ENCODE results near the gene OOSP1. TPM values are rescaled to one million over a fixed set of nuclear protein-coding genes. Genes with fewer than 3 reads are reported as not detected.
"Not testable (repeated sequence)": the region's sequence is repeated elsewhere in the genome, so short reads cannot be mapped to it uniquely, and the experiment has no call there.

Gene OOSP1
- total RNA-seq, 1 experiment from 2014 or later = not detected

DNA sequence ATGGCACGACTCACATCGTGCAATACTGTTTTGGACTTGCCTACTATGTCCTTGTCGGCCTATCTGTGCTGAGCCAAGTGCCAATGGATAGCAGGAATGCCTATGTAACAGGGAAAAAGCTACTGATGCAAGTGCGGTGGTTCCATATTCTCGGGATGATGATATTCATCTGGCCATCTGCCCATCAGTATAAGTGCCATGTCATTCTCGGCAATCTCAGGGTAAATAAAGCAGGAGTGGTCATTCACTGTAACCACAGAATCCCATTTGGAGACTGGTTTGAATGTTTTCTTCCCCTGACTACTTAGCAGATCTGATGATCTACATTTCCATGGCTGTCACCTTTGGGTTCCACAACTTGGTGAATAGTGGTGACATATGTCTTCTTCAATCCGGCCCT lies 39.6 kb upstream of the OOSP1 start:
- Mint-ChIP-seq H3K4me1 (ENCODE audit: low read depth, unreplicated experiment) (no peaks in the 10 kb centered on the region), H3K9me3 (ENCODE audit: low read depth, unreplicated experiment) (peaks cover 4% of the 10 kb centered on the region), H3K4me3 (ENCODE audit: low read depth, unreplicated experiment) (no peak overlapping the region), H3K27me3 (ENCODE audit: unreplicated experiment) (no peaks in the 10 kb centered on the region), H3K27ac (ENCODE audit: unreplicated experiment) (no peak overlapping the region), H3K36me3 (ENCODE audit: insufficient read depth, unreplicated experiment) (no peaks in the 10 kb centered on the region)
- intact Hi-C loops (cut with micrococcal nuclease; ENCODE audit: unreplicated experiment) = no loop called here
- no TSS peak for BruUV-seq (replicated peaks)
- CTCF ChIA-PET = no interaction called here
- no peak for DNase-seq
- TF ChIP-seq, protein P1, sequence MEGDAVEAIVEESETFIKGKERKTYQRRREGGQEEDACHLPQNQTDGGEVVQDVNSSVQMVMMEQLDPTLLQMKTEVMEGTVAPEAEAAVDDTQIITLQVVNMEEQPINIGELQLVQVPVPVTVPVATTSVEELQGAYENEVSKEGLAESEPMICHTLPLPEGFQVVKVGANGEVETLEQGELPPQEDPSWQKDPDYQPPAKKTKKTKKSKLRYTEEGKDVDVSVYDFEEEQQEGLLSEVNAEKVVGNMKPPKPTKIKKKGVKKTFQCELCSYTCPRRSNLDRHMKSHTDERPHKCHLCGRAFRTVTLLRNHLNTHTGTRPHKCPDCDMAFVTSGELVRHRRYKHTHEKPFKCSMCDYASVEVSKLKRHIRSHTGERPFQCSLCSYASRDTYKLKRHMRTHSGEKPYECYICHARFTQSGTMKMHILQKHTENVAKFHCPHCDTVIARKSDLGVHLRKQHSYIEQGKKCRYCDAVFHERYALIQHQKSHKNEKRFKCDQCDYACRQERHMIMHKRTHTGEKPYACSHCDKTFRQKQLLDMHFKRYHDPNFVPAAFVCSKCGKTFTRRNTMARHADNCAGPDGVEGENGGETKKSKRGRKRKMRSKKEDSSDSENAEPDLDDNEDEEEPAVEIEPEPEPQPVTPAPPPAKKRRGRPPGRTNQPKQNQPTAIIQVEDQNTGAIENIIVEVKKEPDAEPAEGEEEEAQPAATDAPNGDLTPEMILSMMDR (IDR thresholded peaks at IDR 0.05; ENCODE audit: unreplicated experiment) = no peak

DNA sequence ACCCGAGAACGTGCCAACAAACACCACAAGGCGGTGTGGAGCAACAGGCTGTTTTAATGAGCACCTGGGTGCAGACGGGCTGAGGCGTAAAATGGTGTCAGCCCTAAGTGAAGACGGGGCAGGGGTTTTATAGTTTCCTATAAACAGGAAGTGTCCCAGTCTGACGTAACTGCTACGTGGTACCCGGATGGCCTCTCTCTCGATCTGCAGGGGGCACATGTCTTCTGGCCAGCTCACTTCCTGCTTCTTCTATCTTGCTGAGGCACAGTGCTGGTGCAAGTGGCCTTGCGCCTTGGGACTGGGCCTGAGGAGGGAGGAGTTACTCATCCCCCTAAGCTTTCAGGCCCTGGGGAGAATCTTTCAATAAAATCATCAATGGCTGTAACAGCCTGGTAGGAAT lies 38.7 kb upstream of the OOSP1 start:
- no TSS peak for BruUV-seq (replicated peaks)

DNA sequence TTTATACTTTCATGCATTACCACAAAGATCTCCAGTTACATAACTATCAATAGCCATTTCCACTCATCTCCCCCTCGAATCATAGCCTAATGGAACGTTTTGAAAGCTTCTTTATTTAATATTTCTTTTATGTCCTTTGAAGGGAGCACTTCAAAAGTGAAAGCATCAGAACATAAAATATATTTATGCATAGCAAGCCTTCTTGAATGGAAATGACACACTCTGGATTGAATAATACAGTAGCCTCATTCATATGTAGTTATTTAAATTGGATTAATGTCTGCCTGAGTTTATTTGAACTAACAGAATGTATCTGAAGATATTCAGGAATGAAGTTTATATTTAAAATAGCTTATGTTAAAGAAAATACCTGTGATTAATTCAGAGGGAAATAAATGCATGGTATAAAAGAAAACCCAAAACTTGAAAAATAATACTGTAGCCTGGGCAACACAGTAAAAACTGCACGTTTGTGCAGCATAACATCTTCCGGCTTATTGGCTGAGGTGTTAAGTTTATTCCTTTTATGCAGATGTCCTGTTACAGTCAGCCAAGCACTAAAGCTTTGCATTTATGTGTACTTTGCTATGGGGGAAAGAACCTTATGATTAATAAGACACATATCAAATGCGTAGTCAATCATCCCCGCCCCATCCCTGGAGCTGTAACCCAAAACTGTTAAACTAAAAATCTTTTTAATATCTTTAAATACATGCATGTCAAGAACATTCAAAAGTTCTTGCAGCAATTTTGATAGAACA lies 37.7 kb upstream of the OOSP1 start:
- intact Hi-C loops (cut with micrococcal nuclease; ENCODE audit: unreplicated experiment) = no loop called here
- H3K36me3 Mint-ChIP-seq (ENCODE audit: insufficient read depth, unreplicated experiment) = no peaks in the 10 kb centered on the region
- H3K27me3 Mint-ChIP-seq (ENCODE audit: unreplicated experiment) = no peaks in the 10 kb centered on the region
- H3K9me3 Mint-ChIP-seq (ENCODE audit: low read depth, unreplicated experiment) = peaks cover 4% of the 10 kb centered on the region
- CTCF ChIA-PET = interaction anchor here (1.2 kb wide), 1 partner anchor 35 kb away, joined by 3 read pairs; the partner anchor contains the start of gene TCN1
- no peak overlapping the region for H3K4me3 Mint-ChIP-seq (ENCODE audit: low read depth, unreplicated experiment)
- no peak overlapping the region for H3K27ac Mint-ChIP-seq (ENCODE audit: unreplicated experiment)
- BruUV-seq (replicated peaks) = no TSS peak
- DNase-seq = no peak
- H3K4me1 Mint-ChIP-seq (ENCODE audit: low read depth, unreplicated experiment) = no peaks in the 10 kb centered on the region
- TF ChIP-seq, protein P1 (IDR thresholded peaks at IDR 0.05; ENCODE audit: unreplicated experiment) = no peak

More for the DNA sequence above, 38.7 kb upstream of the OOSP1 start:
- intact Hi-C loops (cut with micrococcal nuclease; ENCODE audit: unreplicated experiment) = no loop called here
- DNase-seq = no peak
- Mint-ChIP-seq H3K4me3 (ENCODE audit: low read depth, unreplicated experiment) (no peak overlapping the region), H3K27me3 (ENCODE audit: unreplicated experiment) (no peaks in the 10 kb centered on the region), H3K27ac (ENCODE audit: unreplicated experiment) (no peak overlapping the region), H3K4me1 (ENCODE audit: low read depth, unreplicated experiment) (no peaks in the 10 kb centered on the region), H3K36me3 (ENCODE audit: insufficient read depth, unreplicated experiment) (no peaks in the 10 kb centered on the region), H3K9me3 (ENCODE audit: low read depth, unreplicated experiment) (peaks cover 4% of the 10 kb centered on the region)
- TF ChIP-seq, protein P1 (IDR thresholded peaks at IDR 0.05; ENCODE audit: unreplicated experiment) = no peak
- CTCF ChIA-PET = no interaction called here

DNA sequence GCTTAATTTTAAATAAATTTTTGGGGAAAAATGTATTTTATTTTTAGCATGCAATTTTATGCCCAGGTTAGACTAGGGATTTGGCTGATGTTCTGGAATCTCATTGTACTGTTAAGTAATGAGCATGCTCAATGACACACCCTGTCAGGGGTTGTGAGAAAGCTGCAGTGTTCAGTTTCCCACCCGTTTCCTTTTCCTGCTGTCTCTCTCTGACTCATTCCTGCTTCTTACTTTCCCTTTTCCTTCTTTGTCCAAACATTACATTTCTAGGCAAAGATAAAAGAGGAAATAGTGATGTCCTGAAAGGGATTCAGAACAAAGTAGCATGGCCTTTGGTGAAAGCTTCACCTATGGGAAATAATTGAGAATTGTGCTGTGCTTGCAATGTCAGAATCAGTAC lies 36.9 kb upstream of the OOSP1 start:
- Mint-ChIP-seq H3K27ac (ENCODE audit: unreplicated experiment) (peak overlapping the region; percentile 27), H3K9me3 (ENCODE audit: low read depth, unreplicated experiment) (peaks cover 4% of the 10 kb centered on the region), H3K4me1 (ENCODE audit: low read depth, unreplicated experiment) (no peaks in the 10 kb centered on the region), H3K4me3 (ENCODE audit: low read depth, unreplicated experiment) (no peak overlapping the region), H3K27me3 (ENCODE audit: unreplicated experiment) (no peaks in the 10 kb centered on the region), H3K36me3 (ENCODE audit: insufficient read depth, unreplicated experiment) (no peaks in the 10 kb centered on the region)
- CTCF ChIA-PET = interaction anchor here (1.2 to 1.3 kb wide), 2 partner anchors 9 to 35 kb away, joined by 3 read pairs; partner anchors contain the start of gene TCN1
- peak; percentile 49 for DNase-seq
- TF ChIP-seq, protein P1 (IDR thresholded peaks at IDR 0.05; ENCODE audit: unreplicated experiment) = no peak
- no TSS peak for BruUV-seq (replicated peaks)
- intact Hi-C loops (cut with micrococcal nuclease; ENCODE audit: unreplicated experiment) = no loop called here

DNA sequence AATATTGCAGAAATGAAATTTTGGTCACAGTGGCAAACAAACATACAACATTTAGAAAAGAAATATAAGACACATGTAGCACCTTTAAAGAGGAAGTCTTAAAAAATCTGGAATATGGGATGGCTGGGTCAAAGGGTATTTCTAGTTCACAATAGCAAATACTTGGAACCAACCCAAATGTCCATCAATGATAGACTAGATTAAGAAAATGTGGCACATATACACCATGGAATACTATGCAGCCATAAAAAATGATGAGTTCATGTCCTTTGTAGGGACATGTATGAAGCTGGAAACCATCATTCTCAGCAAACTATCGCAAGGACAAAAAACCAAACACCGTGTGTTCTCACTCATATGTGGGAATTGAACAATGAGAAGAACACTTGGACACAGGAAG lies 34.7 kb upstream of the OOSP1 start:
- intact Hi-C loops (cut with micrococcal nuclease; ENCODE audit: unreplicated experiment); H3K4me1 Mint-ChIP-seq (ENCODE audit: low read depth, unreplicated experiment); DNase-seq; CTCF ChIA-PET; H3K36me3 Mint-ChIP-seq (ENCODE audit: insufficient read depth, unreplicated experiment); BruUV-seq (replicated peaks); H3K27ac Mint-ChIP-seq (ENCODE audit: unreplicated experiment); H3K9me3 Mint-ChIP-seq (ENCODE audit: low read depth, unreplicated experiment); H3K4me3 Mint-ChIP-seq (ENCODE audit: low read depth, unreplicated experiment); H3K27me3 Mint-ChIP-seq (ENCODE audit: unreplicated experiment): not testable (repeated sequence)
